C4-2B (cell line): ENCODE results near the gene CTIF.

Experiments used
- H3K27ac ChIP-seq: fragments of 450-650 bp; 2 replicates; pipeline ENCODE4 v1.5.1; 2017
- CTCF ChIP-seq: fragments of 450-650 bp; conservative IDR thresholded peaks from 2 replicates; pipeline ENCODE4 v1.5.1; 2017; ENCODE audit warnings: mild to moderate bottlenecking
- ZFX ChIP-seq: fragments of 450-650 bp; IDR thresholded peaks from 2 replicates; pipeline ENCODE4 v1.6.1; 2017

CTIF gene

GRCh38 chr18:48538531-48539405 is at the start of gene CTIF:
Gene CTIF (plus strand): TSS chr18:48539031. CDS start chr18:48619566, 80,535 bp downstream.
- no peak for TF ChIP-seq CTCF
- TF ChIP-seq ZFX = no peak
- H3K27ac ChIP-seq = peak within 1 kb of the TSS; percentile 45

GRCh38 chr18:48490641-48491293 is 48.1 kb upstream of the CTIF start:
- TF ChIP-seq ZFX (no peak), CTCF (no peak)

GRCh38 chr18:48492880-48493279 is 46.0 kb upstream of the CTIF start:
- TF ChIP-seq ZFX = no peak
- TF ChIP-seq CTCF = no peak
- no peak overlapping the region for H3K27ac ChIP-seq

More at GRCh38 chr18:48490641-48491293, 48.1 kb upstream of the CTIF start:
- no peak overlapping the region for H3K27ac ChIP-seq

- TF ChIP-seq ZFX = no peak
- TF ChIP-seq CTCF = no peak
- no peak overlapping the region for H3K27ac ChIP-seq
Measured at GRCh38 chr18:48493434-48494230, 45.2 kb upstream of the CTIF start.

- H3K27ac ChIP-seq = no peak overlapping the region
- TF ChIP-seq CTCF (no peak), ZFX (no peak)
Measured at GRCh38 chr18:48497863-48498262, 41.0 kb upstream of the CTIF start.

- no peak for TF ChIP-seq CTCF
- TF ChIP-seq ZFX = no peak
- H3K27ac ChIP-seq = no peak overlapping the region
Measured at GRCh38 chr18:48500517-48500916, 38.3 kb upstream of the CTIF start.
